ENCODE data around the gene GFPT1. TPM values are rescaled to one million over a fixed set of nuclear protein-coding genes. Genes with fewer than 3 reads are reported as not detected.

Gene GFPT1
- total and polyA plus RNA-seq, 12 donors: 5.5 to 96.5 (median 29.0) TPM

DNA sequence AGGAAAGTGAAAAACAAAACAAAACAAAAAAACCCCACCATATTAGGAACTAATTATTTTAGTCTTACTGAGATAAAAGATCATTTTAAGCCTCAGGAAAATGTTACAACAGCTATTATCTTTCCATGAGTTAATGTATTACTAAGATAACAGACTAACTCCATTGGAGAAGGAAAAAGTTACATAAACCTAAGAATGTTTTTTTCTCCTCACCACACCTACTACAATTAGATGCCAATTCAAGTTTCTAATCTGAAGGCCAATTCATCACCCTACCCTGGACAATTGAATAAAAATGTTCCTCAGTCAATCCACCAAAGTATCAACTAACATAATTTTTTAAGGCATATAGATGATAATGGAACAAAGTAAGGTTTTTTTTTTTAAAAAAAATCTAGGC lies 10.2 kb upstream of the GFPT1 start:
- H3K4me1 ChIP-seq (replicated peaks in 1 of 2): no peaks in the 10 kb centered on the region
- no peak overlapping the region for H3K4me3 ChIP-seq
- H3K27ac ChIP-seq: no peak overlapping the region
- H3K36me3 ChIP-seq (replicated peaks in 1 of 2): peaks cover 0 to 42% of the 10 kb centered on the region in 2 donors
- H3K27me3 ChIP-seq: no peaks in the 10 kb centered on the region
- TF ChIP-seq, protein P1, sequence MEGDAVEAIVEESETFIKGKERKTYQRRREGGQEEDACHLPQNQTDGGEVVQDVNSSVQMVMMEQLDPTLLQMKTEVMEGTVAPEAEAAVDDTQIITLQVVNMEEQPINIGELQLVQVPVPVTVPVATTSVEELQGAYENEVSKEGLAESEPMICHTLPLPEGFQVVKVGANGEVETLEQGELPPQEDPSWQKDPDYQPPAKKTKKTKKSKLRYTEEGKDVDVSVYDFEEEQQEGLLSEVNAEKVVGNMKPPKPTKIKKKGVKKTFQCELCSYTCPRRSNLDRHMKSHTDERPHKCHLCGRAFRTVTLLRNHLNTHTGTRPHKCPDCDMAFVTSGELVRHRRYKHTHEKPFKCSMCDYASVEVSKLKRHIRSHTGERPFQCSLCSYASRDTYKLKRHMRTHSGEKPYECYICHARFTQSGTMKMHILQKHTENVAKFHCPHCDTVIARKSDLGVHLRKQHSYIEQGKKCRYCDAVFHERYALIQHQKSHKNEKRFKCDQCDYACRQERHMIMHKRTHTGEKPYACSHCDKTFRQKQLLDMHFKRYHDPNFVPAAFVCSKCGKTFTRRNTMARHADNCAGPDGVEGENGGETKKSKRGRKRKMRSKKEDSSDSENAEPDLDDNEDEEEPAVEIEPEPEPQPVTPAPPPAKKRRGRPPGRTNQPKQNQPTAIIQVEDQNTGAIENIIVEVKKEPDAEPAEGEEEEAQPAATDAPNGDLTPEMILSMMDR (IDR thresholded peaks at IDR 0.05): no peak
- no peak for TF ChIP-seq POLR2A (IDR thresholded peaks at IDR 0.05)
- H3K9me3 ChIP-seq (replicated peaks in 1 of 3): no peaks in the 10 kb centered on the region
- no peak for DNase-seq
- intact Hi-C loops (cut with DNase I): no loop called here

DNA sequence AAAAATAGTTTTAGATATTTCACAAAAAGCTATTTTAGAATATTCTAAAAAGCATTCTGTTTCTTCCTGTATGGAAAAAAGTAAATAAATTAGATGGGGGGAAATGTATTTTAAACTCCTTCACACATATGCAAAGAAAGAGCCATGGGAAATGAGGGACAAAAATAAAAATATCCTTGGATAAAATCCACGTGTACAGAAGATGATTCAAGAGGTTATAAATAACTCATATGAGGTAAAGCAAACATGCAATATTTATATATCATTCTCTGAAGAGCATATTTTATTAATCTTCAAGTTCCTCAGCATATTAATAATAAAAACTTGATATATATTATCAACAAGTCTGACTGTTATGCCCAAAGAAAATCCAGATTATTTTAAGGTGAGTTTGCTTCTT lies 8.8 kb upstream of the GFPT1 start:
- H3K4me1 ChIP-seq (replicated peaks in 1 of 2): no peaks in the 10 kb centered on the region
- intact Hi-C loops (cut with DNase I): no loop called here
- TF ChIP-seq, protein P1 (IDR thresholded peaks at IDR 0.05): no peak
- TF ChIP-seq POLR2A (IDR thresholded peaks at IDR 0.05): no peak
- 12 to 26% (median 14%) methylated on average over 1 of the region's 1 CpG for WGBS, 4 donors
- H3K36me3 ChIP-seq (replicated peaks in 1 of 2): peaks cover 0 to 36% of the 10 kb centered on the region in 2 donors
- no peaks in the 10 kb centered on the region for H3K9me3 ChIP-seq (replicated peaks in 1 of 3)
- H3K27me3 ChIP-seq: no peaks in the 10 kb centered on the region
- H3K4me3 ChIP-seq: no peak overlapping the region
- H3K27ac ChIP-seq: no peak overlapping the region
- DNase-seq: no peak

DNA sequence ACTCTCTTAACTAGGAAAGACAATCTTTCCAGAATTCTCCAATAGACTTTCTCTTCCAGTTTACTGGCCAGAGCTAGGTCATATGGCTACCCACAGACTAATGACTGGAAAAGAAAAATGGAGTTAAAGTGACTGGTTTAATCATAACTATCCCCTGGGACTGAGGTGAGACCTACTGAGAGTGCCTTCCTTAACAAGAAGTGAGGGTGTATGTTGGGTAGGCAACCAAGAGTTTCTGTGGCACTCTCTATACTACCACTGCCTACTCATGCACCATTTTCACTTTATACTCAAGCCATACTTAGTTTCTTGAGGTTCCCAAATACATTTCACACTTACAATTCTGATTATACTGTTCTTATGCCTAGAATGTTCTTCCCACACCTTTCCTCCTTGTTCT lies 6.9 kb upstream of the GFPT1 start:
- intact Hi-C loops (cut with DNase I): no loop called here
- Histone ChIP-seq H3K27ac (no peak overlapping the region), H3K9me3 (replicated peaks in 1 of 3) (no peaks in the 10 kb centered on the region), H3K4me3 (no peak overlapping the region), H3K27me3 (no peaks in the 10 kb centered on the region), H3K4me1 (replicated peaks in 1 of 2) (no peaks in the 10 kb centered on the region), H3K36me3 (replicated peaks in 1 of 2) (peaks cover 0 to 21% of the 10 kb centered on the region in 2 donors)
- no peak for TF ChIP-seq POLR2A (IDR thresholded peaks at IDR 0.05)
- TF ChIP-seq, protein P1 (IDR thresholded peaks at IDR 0.05): no peak
- DNase-seq: no peak

DNA sequence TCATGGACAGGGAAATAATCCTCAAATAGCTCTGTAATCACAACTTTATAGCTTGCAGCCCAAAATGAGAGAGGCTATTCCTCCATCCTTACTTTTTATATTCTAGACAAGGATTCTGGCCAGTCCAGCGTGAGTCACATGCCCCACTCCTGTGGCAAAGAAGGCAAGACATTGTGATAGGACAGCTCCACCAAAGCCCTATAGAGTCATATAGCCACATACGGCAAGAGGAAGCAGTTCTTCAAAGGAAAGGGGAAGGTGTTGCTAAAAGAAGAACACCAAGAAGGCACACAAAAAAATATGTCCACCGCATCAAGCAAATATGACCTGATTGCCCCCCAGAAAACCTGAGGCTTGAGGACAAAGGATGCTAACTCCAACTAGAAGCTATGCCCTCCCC lies 3.4 kb upstream of the GFPT1 start:
- 79 to 83% (median 81%) methylated on average over 3 of the region's 3 CpGs for WGBS, 4 donors
- Histone ChIP-seq H3K4me1 (replicated peaks in 1 of 2) (peaks cover 7 to 14% of the 10 kb centered on the region in 2 donors), H3K36me3 (replicated peaks in 1 of 2) (no peaks in the 10 kb centered on the region), H3K9me3 (replicated peaks in 1 of 3) (no peaks in the 10 kb centered on the region), H3K27ac (no peak overlapping the region), H3K4me3 (no peak overlapping the region), H3K27me3 (no peaks in the 10 kb centered on the region)
- DNase-seq: no peak
- intact Hi-C loops (cut with DNase I): no loop called here
- TF ChIP-seq POLR2A (IDR thresholded peaks at IDR 0.05): no peak
- TF ChIP-seq, protein P1 (IDR thresholded peaks at IDR 0.05): no peak

Measured in adrenal gland (tissue), 12 donors.